Suprapubic skin (tissue), 4 donors: ENCODE measurements around the gene PIK3R1.

Source experiments
- CTCF ChIP-seq, 2 donors: fragments of 200-600 bp in 1 of 2; fragments of 450-650 bp in 1 of 2; sonication (generic) in 1 of 2; IDR thresholded peaks; one replicate each; pipeline ENCODE4 v1.5.1; 2016 to 2019; ENCODE audit warnings: antibody characterized with exemption in 2 of 2, mild to moderate bottlenecking in 1 of 2, moderate library complexity in 1 of 2
- EP300 ChIP-seq: sonication (generic); formaldehyde crosslinking; IDR thresholded peaks from one replicate; pipeline ENCODE4 v1.6.1; 2017; ENCODE audit warnings: antibody characterized with exemption
- POLR2A ChIP-seq, 2 donors: fragments of 450-650 bp; IDR thresholded peaks; one replicate each; pipeline ENCODE4 v1.6.1; 2017; ENCODE audit warnings: antibody characterized with exemption in 2 of 2, mild to moderate bottlenecking in 2 of 2, moderate library complexity in 2 of 2
- POLR2AphosphoS5 ChIP-seq, 3 donors: sonication (generic); formaldehyde crosslinking; IDR thresholded peaks; one replicate each; pipeline ENCODE4 v1.6.1; 2017; ENCODE audit warnings: antibody characterized with exemption in 3 of 3

DNA sequence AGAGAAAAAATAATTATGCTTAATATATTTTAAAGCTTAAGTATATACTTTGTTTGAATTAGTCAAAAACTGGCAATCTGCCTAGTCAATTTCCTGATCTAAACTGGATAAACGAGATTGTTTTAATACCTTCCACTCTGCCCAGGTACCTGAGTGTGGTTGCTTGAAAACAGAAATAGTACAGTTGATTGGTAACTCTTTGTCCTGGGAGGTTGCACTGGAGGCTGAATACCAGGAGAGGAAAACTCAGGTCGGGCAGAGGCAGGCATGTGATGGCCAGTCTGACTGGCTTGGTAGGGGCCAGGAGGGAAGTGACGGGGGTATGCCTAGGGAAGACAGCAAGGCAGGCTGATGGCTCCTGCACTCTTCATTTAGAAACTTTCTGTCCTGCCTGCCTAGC, 80.2 kb downstream of the PIK3R1 start:
- TF ChIP-seq CTCF (IDR thresholded peaks at IDR 0.05) (no peak), POLR2AphosphoS5 (IDR thresholded peaks at IDR 0.05) (no peak), POLR2A (IDR thresholded peaks at IDR 0.05) (no peak), EP300 (no peak)
